OCI-LY1 (cell line): ENCODE results near the gene DDAH1.
"Not testable (repeated sequence)": the region's sequence is repeated elsewhere in the genome, so short reads cannot be mapped to it uniquely, and the experiment has no call there.

Experiments
- H2AFZ ChIP-seq: fragments of 200-600 bp; sonication (generic), shearing (Covaris generic); 2 replicates; pipeline ENCODE4 v1.6.0; 2014; ENCODE audit warnings: antibody characterized with exemption, mild to moderate bottlenecking, low read length
- H3F3A ChIP-seq: fragments of 200-600 bp; sonication (generic), shearing (Covaris generic); 2 replicates; pipeline ENCODE4 v1.6.0; 2014; ENCODE audit warnings: mild to moderate bottlenecking, antibody characterized with exemption, low read length, moderate library complexity; ENCODE audit not compliant: insufficient read depth
- H3K27ac ChIP-seq: fragments of 200-600 bp; sonication (generic); 2 replicates; pipeline ENCODE4 v1.5.1; 2014; ENCODE audit warnings: low read length, mixed run types, mild to moderate bottlenecking, low read depth; ENCODE audit not compliant: poor library complexity, severe bottlenecking
- H3K27me3 ChIP-seq: fragments of 200-600 bp; sonication (generic); 2 replicates; pipeline ENCODE4 v1.6.0; 2014; ENCODE audit warnings: antibody characterized with exemption, mild to moderate bottlenecking, low read length, moderate library complexity; ENCODE audit not compliant: insufficient read depth
- H3K36me3 ChIP-seq: fragments of 200-600 bp; sonication (generic); 2 replicates; pipeline ENCODE4 v1.6.1; 2014; ENCODE audit warnings: mild to moderate bottlenecking, antibody characterized with exemption, low read length, moderate library complexity, mixed read lengths; ENCODE audit not compliant: insufficient read depth
- H3K4me1 ChIP-seq: fragments of 200-600 bp; sonication (generic); 2 replicates; pipeline ENCODE4 v1.5.1; 2014; ENCODE audit warnings: mild to moderate bottlenecking, low read length, moderate library complexity; ENCODE audit not compliant: insufficient read depth, severe bottlenecking
- H3K4me2 ChIP-seq: fragments of 200-600 bp; sonication (generic), shearing (Covaris generic); 2 replicates; pipeline ENCODE4 v1.6.1; 2014; ENCODE audit warnings: low read length
- H3K4me3 ChIP-seq: fragments of 200-600 bp; sonication (generic); 2 replicates; pipeline ENCODE4 v1.5.1; 2014; ENCODE audit warnings: low read length, low read depth, mild to moderate bottlenecking, mixed read lengths; ENCODE audit not compliant: poor library complexity, severe bottlenecking
- H3K79me2 ChIP-seq: fragments of 200-600 bp; shearing (Covaris generic); 2 replicates; pipeline ENCODE4 v1.6.1; 2016; ENCODE audit warnings: mixed run types, low read length, mixed read lengths; ENCODE audit not compliant: insufficient read depth
- H3K9ac ChIP-seq: fragments of 200-600 bp; sonication (generic), shearing (Covaris generic); 2 replicates; pipeline ENCODE4 v1.6.1; 2014; ENCODE audit warnings: mild to moderate bottlenecking, low read length, mixed read lengths
- H3K9me2 ChIP-seq: fragments of 200-600 bp; sonication (generic), shearing (Covaris generic); 2 replicates; pipeline ENCODE4 v1.6.1; 2014; ENCODE audit warnings: low read depth, mild to moderate bottlenecking, low read length, mixed read lengths
- H3K9me3 ChIP-seq: fragments of 200-600 bp; shearing (Covaris generic); 2 replicates; pipeline ENCODE4 v1.6.1; 2014; ENCODE audit warnings: low read length, mixed read lengths
- H4K20me1 ChIP-seq: fragments of 200-600 bp; sonication (generic), shearing (Covaris generic); 2 replicates; pipeline ENCODE4 v1.6.0; 2016; ENCODE audit warnings: mild to moderate bottlenecking, low read length; ENCODE audit not compliant: insufficient read depth
- CTCF ChIP-seq: fragments of 200-600 bp; sonication (generic), shearing (Covaris generic); IDR thresholded peaks from 2 replicates; pipeline ENCODE4 v1.5.1; 2017; ENCODE audit warnings: mild to moderate bottlenecking, antibody characterized with exemption, low read length, moderate library complexity, mixed read lengths
- EZH2 ChIP-seq: fragments of 200-600 bp; sonication (generic), shearing (Covaris generic); IDR thresholded peaks from 2 replicates; pipeline ENCODE4 v1.8.0; 2017; ENCODE audit warnings: borderline replicate concordance, mixed run types, mild to moderate bottlenecking, antibody characterized with exemption, low read length, moderate library complexity, mixed read lengths

Gene DDAH1

GRCh38 chr1:85475055-85475454 lies 10.1 kb upstream of the DDAH1 start:
- no peak overlapping the region for H3K27ac ChIP-seq
- H3K9ac ChIP-seq: no peak overlapping the region
- H3K27me3 ChIP-seq: no peaks in the 10 kb centered on the region
- no peaks in the 10 kb centered on the region for H3K4me1 ChIP-seq
- H3K9me3 ChIP-seq: no peaks in the 10 kb centered on the region
- no peaks in the 10 kb centered on the region for H4K20me1 ChIP-seq
- TF ChIP-seq EZH2 (no peak), CTCF (no peak)
- H3K36me3 ChIP-seq: no peaks in the 10 kb centered on the region
- no peak overlapping the region for H2AFZ ChIP-seq
- no peak overlapping the region for H3K4me2 ChIP-seq
- no peak overlapping the region for H3K4me3 ChIP-seq
- H3K79me2 ChIP-seq: no peaks in the 10 kb centered on the region
- no peaks in the 10 kb centered on the region for H3F3A ChIP-seq
- no peaks in the 10 kb centered on the region for H3K9me2 ChIP-seq

GRCh38 chr1:85473390-85473789 lies 8.4 kb upstream of the DDAH1 start:
- Histone ChIP-seq H3K27ac (no peak overlapping the region), H3K27me3 (no peaks in the 10 kb centered on the region), H3K4me3 (no peak overlapping the region), H4K20me1 (no peaks in the 10 kb centered on the region), H3K79me2 (no peaks in the 10 kb centered on the region), H3K4me1 (no peaks in the 10 kb centered on the region), H3K9ac (no peak overlapping the region), H3K9me3 (no peaks in the 10 kb centered on the region), H3F3A (no peaks in the 10 kb centered on the region), H3K36me3 (no peaks in the 10 kb centered on the region), H3K9me2 (no peaks in the 10 kb centered on the region), H3K4me2 (no peak overlapping the region), H2AFZ (no peak overlapping the region)
- TF ChIP-seq EZH2 (no peak), CTCF (no peak)

GRCh38 chr1:85471558-85471957 lies 6.6 kb upstream of the DDAH1 start:
- no peaks in the 10 kb centered on the region for H3K27me3 ChIP-seq
- no peaks in the 10 kb centered on the region for H4K20me1 ChIP-seq
- H3K27ac ChIP-seq: no peak overlapping the region
- H3K4me1 ChIP-seq: no peaks in the 10 kb centered on the region
- H3K9ac ChIP-seq: no peak overlapping the region
- no peak overlapping the region for H3K4me2 ChIP-seq
- H3K79me2 ChIP-seq: no peaks in the 10 kb centered on the region
- no peaks in the 10 kb centered on the region for H3F3A ChIP-seq
- no peaks in the 10 kb centered on the region for H3K36me3 ChIP-seq
- H3K9me3 ChIP-seq: no peaks in the 10 kb centered on the region
- H2AFZ ChIP-seq: no peak overlapping the region
- no peak for TF ChIP-seq CTCF
- no peak for TF ChIP-seq EZH2
- H3K9me2 ChIP-seq: no peaks in the 10 kb centered on the region
- no peak overlapping the region for H3K4me3 ChIP-seq

GRCh38 chr1:85470130-85470529 lies 5.2 kb upstream of the DDAH1 start:
- not testable (repeated sequence) for H3K27ac ChIP-seq

More at GRCh38 chr1:85470130-85470529, 5.2 kb upstream of the DDAH1 start:
- H3K27me3 ChIP-seq, H3K4me3 ChIP-seq, H3K4me1 ChIP-seq, H4K20me1 ChIP-seq, H3K9me3 ChIP-seq, H2AFZ ChIP-seq, H3F3A ChIP-seq, H3K4me2 ChIP-seq, H3K36me3 ChIP-seq, H3K9ac ChIP-seq, H3K9me2 ChIP-seq, H3K79me2 ChIP-seq: not testable (repeated sequence)
